ENCODE measurements around the gene SBK3.

GRCh38 chr19:55578031-55578760 lies 32.9 kb upstream of the SBK3 start:
- TF ChIP-seq CTCF (IDR thresholded peaks at IDR 0.05; ENCODE audit: low read depth, low read length) (no peak), POLR2A (IDR thresholded peaks at IDR 0.05; ENCODE audit: extremely low read depth, insufficient read length) (no peak), MYC (IDR thresholded peaks at IDR 0.05; ENCODE audit: low read depth, low read length) (no peak), MAX (IDR thresholded peaks at IDR 0.05; ENCODE audit: low read depth, low read length) (no peak)
